Small intestine (tissue), 7 donors: Measurements from ENCODE around the gene SPDYE6. TPM values are rescaled to one million over a fixed set of nuclear protein-coding genes. Genes with fewer than 3 reads are reported as not detected.
"Not testable (repeated sequence)": the region's sequence is repeated elsewhere in the genome, so short reads cannot be mapped to it uniquely, and the experiment has no call there.

Experiments
- DNase-seq, 2 donors: peaks; one replicate each; pipeline versions ENCODE4 v3.0.0 to v3.0.0-alpha.2; 2013
- FAIRE-seq: peaks from 2 replicates; lab custom pipeline; 2012; peaks lifted over from hg19 to GRCh38; lab: Jason Lieb, UNC
- H3K27ac ChIP-seq, 3 donors: one replicate each; pipeline ENCODE4 v1.5.1; 2013; ENCODE audit warnings: low read length in 2 of 3, mild to moderate bottlenecking in 2 of 3, control low read depth in 1 of 3, inconsistent platforms in 1 of 3, low read depth in 1 of 3, moderate library complexity in 1 of 3
- H3K27me3 ChIP-seq, 3 donors: one replicate each; pipeline ENCODE4 v1.6.1; 2013; ENCODE audit warnings: low read length in 3 of 3, inconsistent platforms in 1 of 3; ENCODE audit not compliant: control insufficient read depth in 3 of 3, insufficient read depth in 3 of 3
- H3K36me3 ChIP-seq, 3 donors: one replicate each; pipeline ENCODE4 v1.6.1; 2013; ENCODE audit warnings: low read length in 3 of 3, inconsistent platforms in 1 of 3, low read depth in 1 of 3, mild to moderate bottlenecking in 1 of 3, moderate library complexity in 1 of 3; ENCODE audit not compliant: control insufficient read depth in 3 of 3, insufficient read depth in 2 of 3
- H3K4me1 ChIP-seq, 3 donors: one replicate each; pipeline ENCODE4 v1.6.1; 2013; ENCODE audit warnings: low read length in 2 of 3, inconsistent platforms in 1 of 3, low read depth in 1 of 3, mild to moderate bottlenecking in 1 of 3, moderate library complexity in 1 of 3; ENCODE audit not compliant: control insufficient read depth in 3 of 3, insufficient read depth in 2 of 3
- H3K4me3 ChIP-seq, 3 donors: one replicate each; pipeline ENCODE4 v1.5.1; 2013; ENCODE audit warnings: low read length in 3 of 3, control low read depth in 1 of 3, inconsistent platforms in 1 of 3, low read depth in 1 of 3, mild to moderate bottlenecking in 1 of 3, moderate library complexity in 1 of 3
- H3K9me3 ChIP-seq, 2 donors: one replicate each; pipeline ENCODE4 v1.6.1; 2013; ENCODE audit warnings: low read depth in 1 of 2, low read length in 1 of 2; ENCODE audit not compliant: control insufficient read depth in 2 of 2, insufficient read depth in 1 of 2
- WGBS, 3 donors: extraction: QIAGEN DNeasy Blood & Tissue Kit; methylation state at CpG; one replicate each; pipeline ENCODE4 v1.1.7; 2013; 5-methylcytosine and 5-hydroxymethylcytosine counted together
- polyA plus RNA-seq, 4 donors: library from polyadenylated mRNA; stranded (reverse) in 3 of 4; unstranded in 1 of 4; fragments of 200-250 nt in 3 of 4; fragments of 120-200 nt in 1 of 4; gene quantifications; one replicate each; pipeline versions ENCODE4 v1.2.1 to v1.2.3, GENCODE V29; 2013
- donor health status: healthy with polysubstance abuse.
- donor health status: control.
- donor health status: control.
- donor health status: Bipolar disorder and iron deficiency.
- donor health status: healthy.

Gene SPDYE6
- polyA plus RNA-seq, 4 donors, result 0.09 to 3.3 TPM; not detected in 2

DNA sequence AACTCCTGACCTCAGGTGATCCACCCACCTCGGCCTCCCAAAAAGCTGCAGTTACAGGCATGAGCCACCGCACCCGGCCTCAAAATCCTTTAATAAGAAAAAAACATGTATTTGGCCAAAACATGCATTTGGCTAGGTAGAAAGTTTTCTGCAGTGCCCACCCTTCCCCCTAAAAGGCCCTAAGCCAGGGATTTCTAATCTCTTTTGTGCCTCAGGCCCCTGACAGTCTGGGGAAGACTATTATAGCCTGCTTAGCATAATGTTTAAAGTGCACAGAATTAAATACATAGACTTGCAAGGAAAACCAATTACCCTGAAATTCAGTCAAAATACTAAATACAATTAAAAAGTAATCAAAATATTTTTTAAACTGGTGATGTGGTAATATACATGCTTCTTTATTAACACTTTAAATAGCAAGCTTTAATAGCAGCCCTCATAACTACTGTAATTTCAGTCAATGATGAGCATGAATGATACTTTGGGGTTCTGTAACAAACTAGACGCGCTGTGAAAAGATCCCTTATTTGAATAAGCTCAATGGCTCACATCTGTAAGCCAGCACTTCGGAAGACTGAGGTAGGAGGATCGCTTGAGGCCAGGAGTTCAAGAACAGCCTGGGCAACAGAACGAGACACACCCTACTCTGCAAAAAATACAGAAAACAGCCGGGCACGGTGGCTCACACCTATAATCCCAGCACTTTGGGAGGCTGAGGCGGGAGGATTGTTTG lies 29.9 kb downstream of the SPDYE6 start:
- no peaks in the 10 kb centered on the region for H3K36me3 ChIP-seq
- H3K4me3 ChIP-seq, result no peak overlapping the region
- H3K27me3 ChIP-seq, result peaks cover 0 to 10% (median 0%) of the 10 kb centered on the region in 3 donors
- H3K9me3 ChIP-seq, result no peaks in the 10 kb centered on the region
- no peak overlapping the region for H3K27ac ChIP-seq
- 70 to 88% (median 82%) methylated on average over 11 of the region's 11 CpGs for WGBS, 3 donors
- FAIRE-seq (no peak), DNase-seq (no peak)
- no peaks in the 10 kb centered on the region for H3K4me1 ChIP-seq

- DNase-seq, H3K27ac ChIP-seq, H3K4me3 ChIP-seq, FAIRE-seq, H3K36me3 ChIP-seq, H3K4me1 ChIP-seq, H3K9me3 ChIP-seq: not testable (repeated sequence)
- H3K27me3 ChIP-seq, result peaks cover 0 to 10% (median 3%) of the 10 kb centered on the region in 3 donors
- WGBS, 3 donors, result 82 to 89% (median 88%) methylated on average over 11 of the region's 11 CpGs
Measured at GRCh38 chr7:102325106-102325505, 31.1 kb downstream of the SPDYE6 start.

- WGBS, 3 donors, result 76 to 91% (median 86%) methylated on average over 5 of the region's 5 CpGs
- Histone ChIP-seq H3K4me1 (no peaks in the 10 kb centered on the region), H3K9me3 (no peaks in the 10 kb centered on the region), H3K27me3 (peaks cover 0 to 10% (median 3%) of the 10 kb centered on the region in 3 donors), H3K4me3 (no peak overlapping the region), H3K27ac (no peak overlapping the region), H3K36me3 (peaks cover 0 to 5% (median 0%) of the 10 kb centered on the region in 3 donors)
- DNase-seq (no peak), FAIRE-seq (no peak)
Measured at GRCh38 chr7:102323914-102324195, 32.4 kb downstream of the SPDYE6 start.

DNA sequence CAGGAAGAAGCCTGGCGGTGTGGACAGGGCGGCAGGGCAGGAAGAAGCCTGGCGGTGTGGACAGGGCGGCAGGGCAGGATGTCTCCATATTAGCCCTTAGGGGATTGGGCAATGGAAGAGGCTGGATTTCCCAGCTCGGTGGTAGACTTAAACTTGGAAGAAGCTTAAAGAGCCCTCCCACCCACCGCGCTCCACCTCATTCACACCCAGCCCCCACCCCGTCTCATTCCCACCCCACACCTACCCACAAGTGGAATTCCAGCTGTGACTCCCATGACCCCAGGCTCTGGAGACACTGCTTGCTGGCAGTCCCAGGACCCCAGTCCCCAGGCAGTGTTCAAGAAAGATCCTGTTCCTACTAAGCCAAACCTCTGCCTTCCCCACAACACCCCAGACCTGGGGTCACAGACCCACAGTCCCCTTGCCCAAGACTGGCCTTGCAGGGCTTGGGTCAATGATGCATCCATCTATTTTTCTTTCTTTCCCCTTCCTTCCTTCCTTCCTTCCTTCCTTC lies 34.0 kb downstream of the SPDYE6 start:
- H3K9me3 ChIP-seq, result no peaks in the 10 kb centered on the region
- H3K4me3 ChIP-seq, result no peak overlapping the region
- no peaks in the 10 kb centered on the region for H3K4me1 ChIP-seq
- FAIRE-seq (no peak), DNase-seq (no peak)
- H3K36me3 ChIP-seq, result peaks cover 0 to 11% (median 0%) of the 10 kb centered on the region in 3 donors
- peaks cover 0 to 10% (median 3%) of the 10 kb centered on the region in 3 donors for H3K27me3 ChIP-seq
- no peak overlapping the region for H3K27ac ChIP-seq
- WGBS, 3 donors, result 40 to 78% (median 68%) methylated on average over 5 to 8 of the region's 8 CpGs

- Histone ChIP-seq H3K4me1 (no peaks in the 10 kb centered on the region), H3K36me3 (peaks cover 0 to 12% (median 0%) of the 10 kb centered on the region in 3 donors), H3K4me3 (peak overlapping the region in 1 of 3 donors; percentile 22), H3K27me3 (peaks cover 0 to 10% (median 3%) of the 10 kb centered on the region in 3 donors), H3K27ac (peak overlapping the region in 1 of 3 donors; percentile 53), H3K9me3 (no peaks in the 10 kb centered on the region)
- peak; percentile 28 to 50 for DNase-seq
- no peak for FAIRE-seq
- WGBS, 3 donors, result 19 to 31% (median 28%) methylated on average over 46 to 73 of the region's 73 CpGs
Measured at GRCh38 chr7:102321351-102322201, 34.7 kb downstream of the SPDYE6 start.

- no peak for FAIRE-seq
- H3K9me3 ChIP-seq, result no peaks in the 10 kb centered on the region
- peaks cover 0 to 12% (median 0%) of the 10 kb centered on the region in 3 donors for H3K36me3 ChIP-seq
- 68 to 74% (median 71%) methylated on average over 30 to 37 of the region's 37 CpGs for WGBS, 3 donors
- H3K4me1 ChIP-seq, result no peaks in the 10 kb centered on the region
- H3K27ac ChIP-seq, result no peak overlapping the region
- H3K4me3 ChIP-seq, result peak overlapping the region in 1 of 3 donors; percentile 22
- DNase-seq, result no peak
- peaks cover 0 to 10% (median 3%) of the 10 kb centered on the region in 3 donors for H3K27me3 ChIP-seq
Measured at GRCh38 chr7:102320601-102321350, 35.5 kb downstream of the SPDYE6 start.

DNA sequence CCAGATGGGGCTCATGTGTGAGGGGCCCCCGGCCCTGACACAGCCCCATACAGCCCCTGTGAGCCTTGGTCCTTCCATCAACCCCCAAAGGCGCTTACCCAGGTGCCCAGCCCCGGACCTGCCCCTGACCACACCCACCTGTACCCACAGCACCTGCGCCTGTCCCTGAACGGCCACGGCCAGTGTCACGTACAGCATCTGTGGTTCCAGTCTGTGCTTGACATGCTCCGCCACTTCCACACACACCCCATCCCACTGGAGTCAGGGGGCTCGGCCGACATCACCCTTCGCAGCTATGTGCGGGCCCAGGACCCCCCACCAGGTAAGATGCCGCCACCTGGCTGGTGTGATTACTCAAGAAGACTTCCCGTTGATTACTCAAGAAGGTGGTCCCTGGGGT lies 36.1 kb downstream of the SPDYE6 start:
- 89 to 92% (median 90%) methylated on average over 14 of the region's 14 CpGs for WGBS, 3 donors

DNA sequence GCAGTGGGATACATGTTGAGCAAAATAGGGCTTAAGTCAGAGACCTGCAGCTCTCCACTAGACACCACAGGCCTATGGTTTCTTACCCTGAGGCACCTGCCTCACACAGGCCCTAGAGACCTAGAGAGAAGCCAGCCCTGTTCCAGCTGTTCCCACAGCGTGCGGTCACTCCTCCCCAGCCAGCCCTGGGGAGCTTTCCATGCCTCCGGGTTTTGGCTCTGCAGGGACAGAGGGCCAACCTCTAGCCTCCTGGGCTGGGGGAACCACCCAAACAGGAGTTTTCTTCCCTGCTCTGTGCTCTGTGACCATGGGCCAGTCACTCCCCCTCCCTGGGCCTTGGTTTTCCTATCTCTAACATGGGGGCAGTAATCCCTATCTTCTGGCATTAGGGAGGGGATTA lies 36.6 kb downstream of the SPDYE6 start:
- H3K9me3 ChIP-seq, result no peaks in the 10 kb centered on the region
- DNase-seq (no peak), FAIRE-seq (no peak)
- peaks cover 0 to 12% (median 0%) of the 10 kb centered on the region in 3 donors for H3K36me3 ChIP-seq
- H3K27ac ChIP-seq, result no peak overlapping the region
- no peak overlapping the region for H3K4me3 ChIP-seq
- H3K27me3 ChIP-seq, result peaks cover 0 to 10% (median 3%) of the 10 kb centered on the region in 3 donors
- H3K4me1 ChIP-seq, result no peaks in the 10 kb centered on the region
- 93 to 95% (median 94%) methylated on average over 3 of the region's 3 CpGs for WGBS, 3 donors

More for the DNA sequence above, 36.1 kb downstream of the SPDYE6 start:
- Histone ChIP-seq H3K27ac (no peak overlapping the region), H3K4me3 (no peak overlapping the region), H3K36me3 (peaks cover 0 to 12% (median 0%) of the 10 kb centered on the region in 3 donors), H3K4me1 (no peaks in the 10 kb centered on the region), H3K27me3 (peaks cover 0 to 10% (median 3%) of the 10 kb centered on the region in 3 donors), H3K9me3 (no peaks in the 10 kb centered on the region)
- DNase-seq (no peak), FAIRE-seq (no peak)
